Cardiac muscle cell (in vitro differentiated cells and primary cell): Measurements from ENCODE around the gene UMAD1. TPM values are rescaled to one million over a fixed set of nuclear protein-coding genes. Genes with fewer than 3 reads are reported as not detected.

ENCODE experiments used
- DNase-seq, 2 donors: peaks; one replicate each; pipeline versions ENCODE4 v3.0.0 to v3.0.0-alpha.2; 2010 to 2017; ENCODE audit warnings: low read depth in 1 of 2, low spot score in 1 of 2
- H3K27ac ChIP-seq: fragments of 200-600 bp; sonication (generic); 2 replicates; pipeline ENCODE4 v1.5.1; 2016
- H3K27me3 ChIP-seq: fragments of 200-600 bp; sonication (generic); 2 replicates; pipeline ENCODE4 v1.6.0; 2016; ENCODE audit warnings: control low read depth
- H3K36me3 ChIP-seq: fragments of 200-600 bp; sonication (generic); 2 replicates; pipeline ENCODE4 v1.5.1; 2016; ENCODE audit warnings: control low read depth
- H3K4me1 ChIP-seq: fragments of 200-600 bp; sonication (generic); 2 replicates; pipeline ENCODE4 v1.8.1; 2017; ENCODE audit warnings: low read depth, mild to moderate bottlenecking, mixed run types
- H3K4me3 ChIP-seq: fragments of 200-600 bp; sonication (generic); 2 replicates; pipeline ENCODE4 v1.5.1; 2016; ENCODE audit warnings: mild to moderate bottlenecking
- H3K9me3 ChIP-seq: fragments of 200-600 bp; sonication (generic); 2 replicates; pipeline ENCODE4 v1.5.1; 2017; ENCODE audit warnings: low read depth, mild to moderate bottlenecking, control low read depth
- CTCF ChIP-seq: IDR thresholded peaks from 2 replicates; pipeline ENCODE4 v1.5.1; 2012; ENCODE audit warnings: low read depth, mild to moderate bottlenecking, low read length
- polyA plus RNA-seq: library from polyadenylated mRNA; unstranded; fragments of >200 nt; fragmentation: Nextera tagmentation; extraction: Ambion mirVana; gene quantifications from 2 replicates; pipeline ENCODE4 v1.2.1, GENCODE V29; 2016
- total RNA-seq: library from RNA; depleted of rRNA; stranded (reverse); fragments of >200 nt; gene quantifications from 2 replicates; pipeline ENCODE4 v1.2.3, GENCODE V29; 2016

Gene UMAD1
- total and polyA plus RNA-seq, 2 experiments from 2014 or later, result 8.2 to 12.9 TPM

- DNase-seq, result no peak
- Histone ChIP-seq H3K9me3 (no peaks in the 10 kb centered on the region), H3K36me3 (no peaks in the 10 kb centered on the region)
Observed at GRCh38 chr7:7620236-7620635, 20.3 kb upstream of the UMAD1 start.

GRCh38 chr7:7620644-7621210 lies 19.8 kb upstream of the UMAD1 start:
- Histone ChIP-seq H3K27me3 (no peaks in the 10 kb centered on the region), H3K36me3 (no peaks in the 10 kb centered on the region), H3K27ac (no peak overlapping the region), H3K9me3 (no peaks in the 10 kb centered on the region), H3K4me1 (no peaks in the 10 kb centered on the region), H3K4me3 (no peak overlapping the region)
- TF ChIP-seq CTCF, result no peak
- DNase-seq, result no peak

More at GRCh38 chr7:7620236-7620635, 20.3 kb upstream of the UMAD1 start:
- Histone ChIP-seq H3K27ac (no peak overlapping the region), H3K4me3 (no peak overlapping the region), H3K27me3 (no peaks in the 10 kb centered on the region), H3K4me1 (no peaks in the 10 kb centered on the region)
- no peak for TF ChIP-seq CTCF

GRCh38 chr7:7628476-7628875 lies 12.1 kb upstream of the UMAD1 start:
- H3K4me3 ChIP-seq, result no peak overlapping the region
- no peaks in the 10 kb centered on the region for H3K9me3 ChIP-seq
- H3K27me3 ChIP-seq, result no peaks in the 10 kb centered on the region
- no peak for DNase-seq
- TF ChIP-seq CTCF, result no peak
- no peaks in the 10 kb centered on the region for H3K4me1 ChIP-seq
- H3K36me3 ChIP-seq, result no peaks in the 10 kb centered on the region
- H3K27ac ChIP-seq, result no peak overlapping the region

DNA sequence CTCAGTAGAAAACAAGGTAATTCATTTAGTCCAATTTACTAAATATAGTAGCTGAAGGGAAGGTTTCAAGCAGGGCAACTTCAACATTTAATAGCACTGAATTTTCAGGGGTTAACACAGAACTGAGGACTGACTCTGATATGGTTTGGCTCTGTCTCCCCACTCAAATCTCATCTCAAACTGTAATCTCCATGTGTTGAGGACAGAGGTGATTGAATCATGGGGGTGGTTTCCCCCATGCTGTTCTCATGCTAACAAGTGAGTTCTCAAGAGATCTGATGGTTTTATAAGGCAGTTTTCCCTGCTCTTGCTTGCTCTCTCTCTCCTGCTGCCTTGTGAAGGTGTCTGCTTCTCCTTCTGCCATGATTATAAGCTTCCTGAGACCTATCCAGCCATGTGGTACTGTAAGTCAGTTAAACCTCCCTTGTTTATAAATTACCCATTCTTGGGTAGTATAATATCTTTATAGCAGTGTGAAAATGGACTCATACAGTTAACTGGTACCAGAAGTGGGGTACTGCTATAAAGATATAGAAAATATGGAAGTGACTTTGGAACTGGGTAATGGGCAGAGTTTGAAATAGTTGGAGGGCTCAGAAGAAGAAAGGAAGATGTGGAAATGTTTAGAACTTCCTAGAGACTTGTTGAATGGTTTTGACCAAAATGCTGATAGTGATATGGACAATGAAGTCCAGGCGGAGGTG lies 9.8 kb upstream of the UMAD1 start:
- Histone ChIP-seq H3K27ac (no peak overlapping the region), H3K4me3 (no peak overlapping the region), H3K27me3 (no peaks in the 10 kb centered on the region), H3K36me3 (no peaks in the 10 kb centered on the region), H3K9me3 (no peaks in the 10 kb centered on the region), H3K4me1 (no peaks in the 10 kb centered on the region)
- DNase-seq, result no peak
- TF ChIP-seq CTCF, result no peak

DNA sequence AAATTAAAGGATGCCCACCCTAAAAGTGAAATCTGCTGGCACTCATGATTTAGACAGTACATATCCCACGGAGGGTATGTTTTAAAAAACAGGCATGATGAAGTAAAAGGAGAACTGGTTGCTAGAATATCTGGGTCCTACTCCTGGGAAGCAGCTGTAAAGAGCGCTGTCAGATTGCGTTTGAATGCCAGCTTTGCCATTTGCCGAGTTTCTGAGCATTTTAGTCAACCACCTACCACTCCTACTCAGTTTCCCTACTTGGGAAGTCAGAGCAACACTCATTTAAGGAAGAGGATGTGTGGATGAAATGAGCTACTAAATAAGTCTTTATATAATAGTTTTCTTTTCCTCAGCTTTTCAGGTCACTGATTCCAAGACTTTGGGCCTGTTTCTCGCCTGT lies 1.1 kb upstream of the UMAD1 start:
- TF ChIP-seq CTCF, result no peak
- H3K4me1 ChIP-seq, result peaks cover 7% of the 10 kb centered on the region
- H3K4me3 ChIP-seq, result peak overlapping the region; percentile 60
- no peaks in the 10 kb centered on the region for H3K36me3 ChIP-seq
- no peaks in the 10 kb centered on the region for H3K9me3 ChIP-seq
- DNase-seq, result no peak
- H3K27ac ChIP-seq, result no peak overlapping the region
- H3K27me3 ChIP-seq, result no peaks in the 10 kb centered on the region
